HepG2 (cell line): ENCODE data around the gene DDX46. TPM values are rescaled to one million over a fixed set of nuclear protein-coding genes. Genes with fewer than 3 reads are reported as not detected.
A peak's percentile ranks its signal among the peaks of the same experiment; 100 is the strongest.

Source experiments
- BRD4 ChIP-seq: sonication (generic); formaldehyde crosslinking; IDR thresholded peaks from 2 replicates; pipeline ENCODE4 v1.4.0; 2020; ENCODE audit warnings: missing genetic modification reagents
- FIP1L1 ChIP-seq: fragments of 200-400 bp; formaldehyde crosslinking; IDR thresholded peaks from 2 replicates; pipeline ENCODE4 v1.6.1; 2018; ENCODE audit warnings: low read depth, mild to moderate bottlenecking, low read length, moderate library complexity, borderline replicate concordance; ENCODE audit not compliant: insufficient read depth
- HCFC1 ChIP-seq: fragments of 150-350 bp; IDR thresholded peaks from 2 replicates; pipeline ENCODE4 v1.6.1; 2014; ENCODE audit warnings: low read depth, low read length
- MTF2 ChIP-seq: sonication (generic); formaldehyde crosslinking; IDR thresholded peaks from 2 replicates; pipeline ENCODE4 v1.5.0; 2020; ENCODE audit warnings: missing genetic modification reagents, borderline replicate concordance
- RELA ChIP-seq: sonication (generic); formaldehyde crosslinking; IDR thresholded peaks from 2 replicates; pipeline ENCODE4 v1.4.0; 2020; ENCODE audit warnings: missing genetic modification reagents
- ZFAT ChIP-seq: sonication (generic); formaldehyde crosslinking; conservative IDR thresholded peaks from 2 replicates; pipeline ENCODE4 v1.8.1; 2023; ENCODE audit warnings: missing genetic modification reagents, inconsistent platforms
- ZNF253 ChIP-seq: sonication (generic); formaldehyde crosslinking; IDR thresholded peaks from 2 replicates; pipeline ENCODE4 v1.8.0; 2022; ENCODE audit warnings: mild to moderate bottlenecking, missing genetic modification reagents, borderline replicate concordance
- ZNF451 ChIP-seq: sonication (generic); formaldehyde crosslinking; IDR thresholded peaks from 2 replicates; pipeline ENCODE4 v1.5.0; 2020; ENCODE audit warnings: mild to moderate bottlenecking, missing genetic modification reagents
- ZNF720 ChIP-seq: sonication (generic); formaldehyde crosslinking; IDR thresholded peaks from 2 replicates; pipeline ENCODE4 v1.4.0; 2020; ENCODE audit warnings: missing genetic modification reagents
- ZNF747 ChIP-seq: sonication (generic); formaldehyde crosslinking; IDR thresholded peaks from 2 replicates; pipeline ENCODE4 v1.8.1; 2023; ENCODE audit warnings: missing genetic modification reagents, mild to moderate bottlenecking, borderline replicate concordance
- ZNF792 ChIP-seq: IDR thresholded peaks from 2 replicates; pipeline ENCODE4 v1.6.1; 2016
- ZNF878 ChIP-seq: sonication (generic); formaldehyde crosslinking; IDR thresholded peaks from 2 replicates; pipeline ENCODE4 v1.8.1; 2023; ENCODE audit warnings: mild to moderate bottlenecking, missing genetic modification reagents, moderate library complexity
- polyA plus RNA-seq, 8 experiments: library from polyadenylated mRNA; depleted of rRNA in 3 of 8; stranded (reverse) in 7 of 8; unstranded in 1 of 8; fragments of >200 nt; fragmentation: Illumina TruSeq in 4 of 8; extraction: Trizol in 4 of 8; gene quantifications; 2 replicates each; pipeline versions ENCODE4 v1.2.1 to v1.2.3, GENCODE V29; 2011 to 2016; ENCODE audit warnings: low read depth in 4 of 8, missing spikeins in 1 of 8, mixed read lengths in 1 of 8; ENCODE audit not compliant: insufficient read depth in 1 of 8
- total RNA-seq, 5 experiments: library from RNA; depleted of rRNA; stranded (reverse); fragments of >200 nt; fragmentation: Illumina TruSeq; extraction: Trizol; gene quantifications; 2 replicates each; pipeline ENCODE4 v1.2.3, GENCODE V29; 2016; ENCODE audit warnings: low read depth in 1 of 5
- TF ChIP-seq, protein P1 (sequence below): sonication (generic); formaldehyde crosslinking; conservative IDR thresholded peaks from 2 replicates; pipeline ENCODE4 v1.4.0; 2020; ENCODE audit warnings: missing genetic modification reagents
- TF ChIP-seq, protein P2 (sequence below): sonication (generic); formaldehyde crosslinking; IDR thresholded peaks from 2 replicates; pipeline ENCODE4 v1.4.0; 2020; ENCODE audit warnings: missing genetic modification reagents, borderline replicate concordance
- TF ChIP-seq, protein P3 (sequence below): IDR thresholded peaks from 2 replicates; pipeline ENCODE4 v1.6.1; 2016; ENCODE audit warnings: low read depth, borderline replicate concordance
- TF ChIP-seq, protein P4 (sequence below): sonication (generic); formaldehyde crosslinking; IDR thresholded peaks from 2 replicates; pipeline ENCODE4 v1.5.1; 2020; ENCODE audit warnings: mild to moderate bottlenecking, missing genetic modification reagents, moderate library complexity
- TF ChIP-seq, protein P5 (sequence below): sonication (generic); formaldehyde crosslinking; IDR thresholded peaks from 2 replicates; pipeline ENCODE4 v1.5.1; 2020; ENCODE audit warnings: missing genetic modification reagents, mild to moderate bottlenecking, borderline replicate concordance

DDX46 gene
- total and polyA plus RNA-seq, 2 of the 13 experiments (the other 11 are each of a cell fraction or from before 2014, with no cell fraction given) = 27.3 to 59.3 TPM

DNA sequence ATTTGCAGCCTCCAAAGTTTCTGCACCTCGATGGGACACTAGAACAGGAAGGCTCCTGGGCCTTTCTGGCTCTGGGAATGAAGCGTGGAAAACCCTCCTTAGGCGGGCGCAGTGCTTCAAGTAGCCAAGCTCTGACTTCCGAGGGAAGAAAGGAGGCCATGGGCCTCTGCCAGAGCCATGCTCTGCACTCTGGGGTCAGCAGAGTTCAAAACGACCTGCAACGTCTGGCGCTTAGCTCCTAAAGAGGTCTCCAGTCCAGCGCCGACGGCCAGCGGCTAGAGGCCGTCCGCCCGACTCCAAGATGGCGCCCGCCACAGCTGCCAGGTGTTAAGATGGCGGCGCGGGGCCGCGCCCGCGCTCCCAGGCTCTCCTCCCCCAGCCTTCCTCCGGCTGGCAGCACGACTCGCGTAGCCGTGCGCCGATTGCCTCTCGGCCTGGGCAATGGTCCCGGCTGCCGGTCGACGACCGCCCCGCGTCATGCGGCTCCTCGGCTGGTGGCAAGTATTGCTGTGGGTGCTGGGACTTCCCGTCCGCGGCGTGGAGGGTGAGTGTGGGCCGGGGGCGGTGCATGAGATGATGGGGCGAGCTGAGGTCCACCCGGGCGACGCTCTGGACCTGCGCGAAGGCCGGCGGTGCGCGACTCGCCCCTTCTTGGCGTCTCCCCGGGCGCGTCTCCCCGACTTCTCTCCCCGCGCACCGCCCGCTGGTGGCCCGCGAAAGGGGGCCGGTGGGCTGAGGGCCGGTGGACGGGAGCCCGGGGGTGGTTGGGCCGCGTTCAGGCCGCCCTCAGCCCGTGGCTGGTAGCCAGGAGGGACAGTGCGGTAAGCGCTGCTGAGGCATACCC is 115.6 kb downstream of the DDX46 start, which contains the start of gene TXNDC15 (continued):
- TF ChIP-seq, protein P1, sequence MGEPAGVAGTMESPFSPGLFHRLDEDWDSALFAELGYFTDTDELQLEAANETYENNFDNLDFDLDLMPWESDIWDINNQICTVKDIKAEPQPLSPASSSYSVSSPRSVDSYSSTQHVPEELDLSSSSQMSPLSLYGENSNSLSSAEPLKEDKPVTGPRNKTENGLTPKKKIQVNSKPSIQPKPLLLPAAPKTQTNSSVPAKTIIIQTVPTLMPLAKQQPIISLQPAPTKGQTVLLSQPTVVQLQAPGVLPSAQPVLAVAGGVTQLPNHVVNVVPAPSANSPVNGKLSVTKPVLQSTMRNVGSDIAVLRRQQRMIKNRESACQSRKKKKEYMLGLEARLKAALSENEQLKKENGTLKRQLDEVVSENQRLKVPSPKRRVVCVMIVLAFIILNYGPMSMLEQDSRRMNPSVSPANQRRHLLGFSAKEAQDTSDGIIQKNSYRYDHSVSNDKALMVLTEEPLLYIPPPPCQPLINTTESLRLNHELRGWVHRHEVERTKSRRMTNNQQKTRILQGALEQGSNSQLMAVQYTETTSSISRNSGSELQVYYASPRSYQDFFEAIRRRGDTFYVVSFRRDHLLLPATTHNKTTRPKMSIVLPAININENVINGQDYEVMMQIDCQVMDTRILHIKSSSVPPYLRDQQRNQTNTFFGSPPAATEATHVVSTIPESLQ = no peak
- no peak; the same call in 1 of the 2 replicates for TF ChIP-seq FIP1L1
- TF ChIP-seq, protein P2, sequence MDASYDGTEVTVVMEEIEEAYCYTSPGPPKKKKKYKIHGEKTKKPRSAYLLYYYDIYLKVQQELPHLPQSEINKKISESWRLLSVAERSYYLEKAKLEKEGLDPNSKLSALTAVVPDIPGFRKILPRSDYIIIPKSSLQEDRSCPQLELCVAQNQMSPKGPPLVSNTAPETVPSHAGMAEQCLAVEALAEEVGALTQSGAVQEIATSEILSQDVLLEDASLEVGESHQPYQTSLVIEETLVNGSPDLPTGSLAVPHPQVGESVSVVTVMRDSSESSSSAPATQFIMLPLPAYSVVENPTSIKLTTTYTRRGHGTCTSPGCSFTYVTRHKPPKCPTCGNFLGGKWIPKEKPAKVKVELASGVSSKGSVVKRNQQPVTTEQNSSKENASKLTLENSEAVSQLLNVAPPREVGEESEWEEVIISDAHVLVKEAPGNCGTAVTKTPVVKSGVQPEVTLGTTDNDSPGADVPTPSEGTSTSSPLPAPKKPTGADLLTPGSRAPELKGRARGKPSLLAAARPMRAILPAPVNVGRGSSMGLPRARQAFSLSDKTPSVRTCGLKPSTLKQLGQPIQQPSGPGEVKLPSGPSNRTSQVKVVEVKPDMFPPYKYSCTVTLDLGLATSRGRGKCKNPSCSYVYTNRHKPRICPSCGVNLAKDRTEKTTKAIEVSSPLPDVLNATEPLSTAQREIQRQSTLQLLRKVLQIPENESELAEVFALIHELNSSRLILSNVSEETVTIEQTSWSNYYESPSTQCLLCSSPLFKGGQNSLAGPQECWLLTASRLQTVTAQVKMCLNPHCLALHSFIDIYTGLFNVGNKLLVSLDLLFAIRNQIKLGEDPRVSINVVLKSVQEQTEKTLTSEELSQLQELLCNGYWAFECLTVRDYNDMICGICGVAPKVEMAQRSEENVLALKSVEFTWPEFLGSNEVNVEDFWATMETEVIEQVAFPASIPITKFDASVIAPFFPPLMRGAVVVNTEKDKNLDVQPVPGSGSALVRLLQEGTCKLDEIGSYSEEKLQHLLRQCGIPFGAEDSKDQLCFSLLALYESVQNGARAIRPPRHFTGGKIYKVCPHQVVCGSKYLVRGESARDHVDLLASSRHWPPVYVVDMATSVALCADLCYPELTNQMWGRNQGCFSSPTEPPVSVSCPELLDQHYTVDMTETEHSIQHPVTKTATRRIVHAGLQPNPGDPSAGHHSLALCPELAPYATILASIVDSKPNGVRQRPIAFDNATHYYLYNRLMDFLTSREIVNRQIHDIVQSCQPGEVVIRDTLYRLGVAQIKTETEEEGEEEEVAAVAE (CRISPR knock-in tag) = peak; percentile 61
- TF ChIP-seq, protein P3, sequence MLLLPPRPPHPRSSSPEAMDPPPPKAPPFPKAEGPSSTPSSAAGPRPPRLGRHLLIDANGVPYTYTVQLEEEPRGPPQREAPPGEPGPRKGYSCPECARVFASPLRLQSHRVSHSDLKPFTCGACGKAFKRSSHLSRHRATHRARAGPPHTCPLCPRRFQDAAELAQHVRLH (CRISPR knock-in tag) = peak; percentile 90; the same call in 1 of the 2 replicates
- TF ChIP-seq ZNF253 = peak; percentile 82; the same call in 1 of the 2 replicates
- TF ChIP-seq ZFAT (CRISPR knock-in tag) = peak; percentile 70; the same call in 1 of the 2 replicates
- peak; percentile 92 for TF ChIP-seq ZNF792
- TF ChIP-seq ZNF878 = peak; percentile 2; the same call in 1 of the 2 replicates
- peak; percentile 85 for TF ChIP-seq MTF2
- TF ChIP-seq, protein P4, sequence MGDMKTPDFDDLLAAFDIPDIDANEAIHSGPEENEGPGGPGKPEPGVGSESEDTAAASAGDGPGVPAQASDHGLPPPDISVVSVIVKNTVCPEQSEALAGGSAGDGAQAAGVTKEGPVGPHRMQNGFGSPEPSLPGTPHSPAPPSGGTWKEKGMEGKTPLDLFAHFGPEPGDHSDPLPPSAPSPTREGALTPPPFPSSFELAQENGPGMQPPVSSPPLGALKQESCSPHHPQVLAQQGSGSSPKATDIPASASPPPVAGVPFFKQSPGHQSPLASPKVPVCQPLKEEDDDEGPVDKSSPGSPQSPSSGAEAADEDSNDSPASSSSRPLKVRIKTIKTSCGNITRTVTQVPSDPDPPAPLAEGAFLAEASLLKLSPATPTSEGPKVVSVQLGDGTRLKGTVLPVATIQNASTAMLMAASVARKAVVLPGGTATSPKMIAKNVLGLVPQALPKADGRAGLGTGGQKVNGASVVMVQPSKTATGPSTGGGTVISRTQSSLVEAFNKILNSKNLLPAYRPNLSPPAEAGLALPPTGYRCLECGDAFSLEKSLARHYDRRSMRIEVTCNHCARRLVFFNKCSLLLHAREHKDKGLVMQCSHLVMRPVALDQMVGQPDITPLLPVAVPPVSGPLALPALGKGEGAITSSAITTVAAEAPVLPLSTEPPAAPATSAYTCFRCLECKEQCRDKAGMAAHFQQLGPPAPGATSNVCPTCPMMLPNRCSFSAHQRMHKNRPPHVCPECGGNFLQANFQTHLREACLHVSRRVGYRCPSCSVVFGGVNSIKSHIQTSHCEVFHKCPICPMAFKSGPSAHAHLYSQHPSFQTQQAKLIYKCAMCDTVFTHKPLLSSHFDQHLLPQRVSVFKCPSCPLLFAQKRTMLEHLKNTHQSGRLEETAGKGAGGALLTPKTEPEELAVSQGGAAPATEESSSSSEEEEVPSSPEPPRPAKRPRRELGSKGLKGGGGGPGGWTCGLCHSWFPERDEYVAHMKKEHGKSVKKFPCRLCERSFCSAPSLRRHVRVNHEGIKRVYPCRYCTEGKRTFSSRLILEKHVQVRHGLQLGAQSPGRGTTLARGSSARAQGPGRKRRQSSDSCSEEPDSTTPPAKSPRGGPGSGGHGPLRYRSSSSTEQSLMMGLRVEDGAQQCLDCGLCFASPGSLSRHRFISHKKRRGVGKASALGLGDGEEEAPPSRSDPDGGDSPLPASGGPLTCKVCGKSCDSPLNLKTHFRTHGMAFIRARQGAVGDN (CRISPR knock-in tag) = peak; percentile 96
- TF ChIP-seq ZNF720 = no peak
- TF ChIP-seq ZNF747 (CRISPR knock-in tag) = peak; percentile 85
- peak; percentile 100 for TF ChIP-seq BRD4
- TF ChIP-seq, protein P5, sequence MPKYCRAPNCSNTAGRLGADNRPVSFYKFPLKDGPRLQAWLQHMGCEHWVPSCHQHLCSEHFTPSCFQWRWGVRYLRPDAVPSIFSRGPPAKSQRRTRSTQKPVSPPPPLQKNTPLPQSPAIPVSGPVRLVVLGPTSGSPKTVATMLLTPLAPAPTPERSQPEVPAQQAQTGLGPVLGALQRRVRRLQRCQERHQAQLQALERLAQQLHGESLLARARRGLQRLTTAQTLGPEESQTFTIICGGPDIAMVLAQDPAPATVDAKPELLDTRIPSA (CRISPR knock-in tag) = no peak
- peak; percentile 76 for TF ChIP-seq ZNF451 (CRISPR knock-in tag)
- TF ChIP-seq RELA (CRISPR knock-in tag) = no peak
- peak; percentile 52; the same call in 1 of the 2 replicates for TF ChIP-seq HCFC1
